ENCODE measurements around the gene CNFN. TPM values are rescaled to one million over a fixed set of nuclear protein-coding genes. Genes with fewer than 3 reads are reported as not detected.

Gene CNFN
- total RNA-seq, 2 experiments from 2014 or later, result 0.95 TPM; not detected in 1

DNA sequence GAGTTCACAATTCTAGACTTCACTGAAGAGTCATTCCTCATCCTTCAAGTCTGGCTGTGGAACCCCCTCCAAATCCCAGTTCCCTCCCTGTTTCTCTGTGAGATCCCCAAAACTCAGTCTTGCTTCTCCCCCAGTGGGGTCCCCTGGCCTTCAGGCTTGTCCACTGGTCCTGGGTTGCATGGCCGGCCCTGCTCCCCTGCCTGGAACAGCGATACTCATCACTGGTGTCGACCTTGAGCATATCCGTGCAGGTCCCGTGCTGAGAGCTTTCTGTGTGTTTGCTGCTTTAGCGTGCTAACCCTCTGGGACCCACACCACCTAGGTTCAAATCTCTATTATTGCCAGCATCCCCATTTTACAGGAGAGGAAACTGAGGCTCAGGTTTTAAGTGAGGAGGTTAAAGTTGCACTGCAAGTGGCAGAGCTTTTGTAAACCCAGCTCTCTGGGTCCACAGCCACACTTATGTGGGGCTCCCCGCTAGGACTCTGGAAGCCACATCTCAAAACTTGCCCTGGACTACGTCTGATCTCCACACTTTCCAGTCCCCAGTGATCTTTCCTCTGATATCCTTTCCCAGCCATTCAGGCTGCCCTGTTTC, 21.6 kb upstream of the CNFN start:
- H3K9me2 ChIP-seq (ENCODE audit: insufficient read depth, low read length), result no peaks in the 10 kb centered on the region
- H2AFZ ChIP-seq (ENCODE audit: low read length), result no peak overlapping the region
- no peaks in the 10 kb centered on the region for H3K4me1 ChIP-seq (ENCODE audit: insufficient read depth, low read length, poor library complexity, severe bottlenecking)
- no peak for DNase-seq (ENCODE audit: low spot score)
- no peak overlapping the region for H3K4me2 ChIP-seq (ENCODE audit: low read length)
- no peaks in the 10 kb centered on the region for H4K20me1 ChIP-seq (ENCODE audit: insufficient read depth, low read length)
- H3K9me3 ChIP-seq (ENCODE audit: low read length), result no peaks in the 10 kb centered on the region
- TF ChIP-seq, protein P1, sequence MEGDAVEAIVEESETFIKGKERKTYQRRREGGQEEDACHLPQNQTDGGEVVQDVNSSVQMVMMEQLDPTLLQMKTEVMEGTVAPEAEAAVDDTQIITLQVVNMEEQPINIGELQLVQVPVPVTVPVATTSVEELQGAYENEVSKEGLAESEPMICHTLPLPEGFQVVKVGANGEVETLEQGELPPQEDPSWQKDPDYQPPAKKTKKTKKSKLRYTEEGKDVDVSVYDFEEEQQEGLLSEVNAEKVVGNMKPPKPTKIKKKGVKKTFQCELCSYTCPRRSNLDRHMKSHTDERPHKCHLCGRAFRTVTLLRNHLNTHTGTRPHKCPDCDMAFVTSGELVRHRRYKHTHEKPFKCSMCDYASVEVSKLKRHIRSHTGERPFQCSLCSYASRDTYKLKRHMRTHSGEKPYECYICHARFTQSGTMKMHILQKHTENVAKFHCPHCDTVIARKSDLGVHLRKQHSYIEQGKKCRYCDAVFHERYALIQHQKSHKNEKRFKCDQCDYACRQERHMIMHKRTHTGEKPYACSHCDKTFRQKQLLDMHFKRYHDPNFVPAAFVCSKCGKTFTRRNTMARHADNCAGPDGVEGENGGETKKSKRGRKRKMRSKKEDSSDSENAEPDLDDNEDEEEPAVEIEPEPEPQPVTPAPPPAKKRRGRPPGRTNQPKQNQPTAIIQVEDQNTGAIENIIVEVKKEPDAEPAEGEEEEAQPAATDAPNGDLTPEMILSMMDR (conservative IDR thresholded peaks at IDR 0.05; ENCODE audit: low read length), result no peak
- no peak for TF ChIP-seq EZH2phosphoT487 (IDR thresholded peaks at IDR 0.05; ENCODE audit: borderline replicate concordance, low read depth, low read length)
- no peaks in the 10 kb centered on the region for H3K79me2 ChIP-seq (ENCODE audit: insufficient read depth, low read depth, low read length)
- intact Hi-C loops (cut with micrococcal nuclease; ENCODE audit: unreplicated experiment), result no loop called here
- CTCF ChIA-PET (ENCODE audit: unreplicated experiment), result no interaction called here
- POLR2A ChIA-PET, result no interaction called here
- H3K4me3 ChIP-seq (ENCODE audit: low read depth, low read length, poor library complexity, severe bottlenecking), result no peak overlapping the region
- no peak overlapping the region for H3K27ac ChIP-seq (ENCODE audit: low read depth, low read length, poor library complexity, severe bottlenecking)
- BruUV-seq (replicated peaks), result no TSS peak
- H3K36me3 ChIP-seq (ENCODE audit: insufficient read depth, low read length), result peaks cover 51% of the 10 kb centered on the region

DNA sequence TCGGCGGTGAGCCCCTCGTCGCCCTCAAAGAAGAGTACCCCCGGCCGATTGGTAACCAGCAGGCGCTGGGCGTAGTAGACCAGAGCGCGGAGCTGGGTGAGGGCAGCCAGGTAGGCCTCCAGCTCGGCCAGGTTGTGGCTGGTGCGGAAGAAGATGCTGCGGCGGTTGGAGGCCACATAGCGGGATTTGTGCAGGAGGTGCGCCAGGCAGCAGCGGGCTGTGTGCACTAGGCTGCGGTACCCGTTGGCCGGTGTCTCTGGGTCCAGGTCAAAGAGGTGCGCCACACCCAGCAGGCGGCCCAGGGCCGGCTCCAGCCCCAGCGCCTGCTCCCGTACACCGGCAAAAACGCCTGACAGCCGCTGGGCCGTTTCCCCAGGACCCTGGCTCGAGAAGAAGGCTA, 20.3 kb upstream of the CNFN start:
- no peaks in the 10 kb centered on the region for H3K9me3 ChIP-seq (ENCODE audit: low read length)
- intact Hi-C loops (cut with micrococcal nuclease; ENCODE audit: unreplicated experiment), result no loop called here
- H3K4me1 ChIP-seq (ENCODE audit: insufficient read depth, low read length, poor library complexity, severe bottlenecking), result no peaks in the 10 kb centered on the region
- H3K36me3 ChIP-seq (ENCODE audit: insufficient read depth, low read length), result peaks cover 59% of the 10 kb centered on the region
- ChIA-PET POLR2A (no interaction called here), CTCF (ENCODE audit: unreplicated experiment) (no interaction called here)
- no peak overlapping the region for H3K4me3 ChIP-seq (ENCODE audit: low read depth, low read length, poor library complexity, severe bottlenecking)
- no peaks in the 10 kb centered on the region for H4K20me1 ChIP-seq (ENCODE audit: insufficient read depth, low read length)
- DNase-seq (ENCODE audit: low spot score), result no peak
- no peaks in the 10 kb centered on the region for H3K79me2 ChIP-seq (ENCODE audit: insufficient read depth, low read depth, low read length)
- no peaks in the 10 kb centered on the region for H3K9me2 ChIP-seq (ENCODE audit: insufficient read depth, low read length)
- no TSS peak for BruUV-seq (replicated peaks)
- no peak overlapping the region for H3K4me2 ChIP-seq (ENCODE audit: low read length)
- no peak overlapping the region for H2AFZ ChIP-seq (ENCODE audit: low read length)
- no peak for TF ChIP-seq EZH2phosphoT487 (IDR thresholded peaks at IDR 0.05; ENCODE audit: borderline replicate concordance, low read depth, low read length)
- TF ChIP-seq, protein P1 (conservative IDR thresholded peaks at IDR 0.05; ENCODE audit: low read length), result no peak
- H3K27ac ChIP-seq (ENCODE audit: low read depth, low read length, poor library complexity, severe bottlenecking), result no peak overlapping the region

DNA sequence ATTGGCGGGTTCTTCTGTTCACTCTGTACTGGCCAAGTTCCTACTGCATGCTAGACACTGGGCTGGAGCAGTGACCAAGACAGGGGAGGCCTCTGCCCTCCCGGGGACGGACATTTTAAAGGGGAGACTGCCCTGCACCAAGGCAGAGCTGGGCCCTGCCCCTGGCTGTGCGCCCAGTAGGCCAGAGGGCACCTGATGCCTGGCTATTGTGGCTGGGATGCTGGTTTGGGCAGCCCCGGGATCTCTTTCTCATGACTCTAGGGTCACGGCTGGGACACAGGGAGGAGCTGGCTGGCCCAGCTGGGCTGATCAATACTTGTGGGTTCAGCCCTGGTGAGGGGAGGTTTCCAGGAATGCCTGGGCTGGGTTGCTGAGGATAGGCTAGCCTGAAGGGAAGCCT, 19.4 kb upstream of the CNFN start:
- TF ChIP-seq, protein P1 (conservative IDR thresholded peaks at IDR 0.05; ENCODE audit: low read length), result no peak
- TF ChIP-seq EZH2phosphoT487 (IDR thresholded peaks at IDR 0.05; ENCODE audit: borderline replicate concordance, low read depth, low read length), result no peak
- H2AFZ ChIP-seq (ENCODE audit: low read length), result no peak overlapping the region
- CTCF ChIA-PET (ENCODE audit: unreplicated experiment), result no interaction called here
- no peak for DNase-seq (ENCODE audit: low spot score)
- H3K27ac ChIP-seq (ENCODE audit: low read depth, low read length, poor library complexity, severe bottlenecking), result no peak overlapping the region
- no peaks in the 10 kb centered on the region for H3K4me1 ChIP-seq (ENCODE audit: insufficient read depth, low read length, poor library complexity, severe bottlenecking)
- H3K4me3 ChIP-seq (ENCODE audit: low read depth, low read length, poor library complexity, severe bottlenecking), result no peak overlapping the region
- H3K79me2 ChIP-seq (ENCODE audit: insufficient read depth, low read depth, low read length), result no peaks in the 10 kb centered on the region
- intact Hi-C loops (cut with micrococcal nuclease; ENCODE audit: unreplicated experiment), result no loop called here
- H3K36me3 ChIP-seq (ENCODE audit: insufficient read depth, low read length), result peaks cover 62% of the 10 kb centered on the region
- H4K20me1 ChIP-seq (ENCODE audit: insufficient read depth, low read length), result no peaks in the 10 kb centered on the region
- no TSS peak for BruUV-seq (replicated peaks)
- no peaks in the 10 kb centered on the region for H3K9me3 ChIP-seq (ENCODE audit: low read length)
- H3K4me2 ChIP-seq (ENCODE audit: low read length), result no peak overlapping the region
- no peaks in the 10 kb centered on the region for H3K9me2 ChIP-seq (ENCODE audit: insufficient read depth, low read length)
- POLR2A ChIA-PET, result no interaction called here
